K562 (cell line): ENCODE measurements around the gene C11orf65. TPM values are rescaled to one million over a fixed set of nuclear protein-coding genes. Genes with fewer than 3 reads are reported as not detected.
A peak's percentile ranks its signal among the peaks of the same experiment; 100 is the strongest.

Experiments
- ATAC-seq: fragments of 200-7000 bp; cut with Tn5 transposase; 3 replicates; pipeline ENCODE4 v1.9.1; 2020; ENCODE audit warnings: moderate library complexity
- BruUV-seq: library from RNA; stranded (reverse); fragments of 400-500 nt; replicated peaks from 2 replicates; lab custom pipeline; 2021; lab: Mats Ljungman, UMichigan
- CTCF ChIA-PET: fragments of 300-600 bp; formaldehyde crosslinking; extraction: SDS; loops from one replicate; lab custom pipeline; 2021; ENCODE audit warnings: low intra/inter-chr PET ratio; lab: Yijun Ruan, JAX
- POLR2A ChIA-PET: fragments of 300-600, 350-650 bp; sonication (Branson Sonifier 250); formaldehyde crosslinking; extraction: SDS; loops from one replicate; lab custom pipeline; 2021; ENCODE audit warnings: antibody characterized with exemption, inconsistent platforms; lab: Yijun Ruan, JAX
- DNase-seq, 4 experiments: peaks; one replicate each; pipeline versions ENCODE4 v3.0.0 to v3.0.0-alpha.2; 2011 to 2018; ENCODE audit warnings: low spot score in 3 of 4, mixed read lengths in 3 of 4; ENCODE audit errors: extremely low read depth in 1 of 4
- FAIRE-seq: peaks from 2 replicates; lab custom pipeline; 2011; peaks lifted over from hg19 to GRCh38; lab: Jason Lieb, UNC
- H2AFZ ChIP-seq: 2 replicates; pipeline ENCODE4 v1.6.0; 2011; ENCODE audit warnings: low read depth, low read length, control low read depth, inconsistent platforms
- H3K27ac ChIP-seq: fragments of 200-600 bp; 3 replicates; pipeline ENCODE4 v1.8.0; 2011; ENCODE audit warnings: low read depth, mild to moderate bottlenecking, control low read depth, inconsistent platforms, low read length, moderate library complexity, mixed read lengths; ENCODE audit errors: extremely low read depth
- H3K27me3 ChIP-seq, 2 experiments: fragments of 300-600 bp in 1 of 2; 2 replicates in 1 of 2; 3 replicates in 1 of 2; pipeline versions ENCODE4 v1.6.0 to v1.8.0; 2011; ENCODE audit warnings: inconsistent platforms in 2 of 2, low read length in 2 of 2, mild to moderate bottlenecking in 1 of 2, mixed read lengths in 1 of 2, moderate library complexity in 1 of 2; ENCODE audit not compliant: control insufficient read depth in 2 of 2, insufficient read depth in 2 of 2
- H3K36me3 ChIP-seq: fragments of 300-600 bp; 3 replicates; pipeline ENCODE4 v1.8.0; 2011; ENCODE audit warnings: mild to moderate bottlenecking, low read length, inconsistent platforms; ENCODE audit not compliant: control insufficient read depth, insufficient read depth
- H3K4me1 ChIP-seq, 2 experiments: fragments of 200-600 bp in 1 of 2; replicated peaks in 1 of 2; 2 replicates in 1 of 2; 3 replicates in 1 of 2; pipeline versions ENCODE4 v1.5.1 to v1.8.0; 2011; ENCODE audit warnings: inconsistent platforms in 2 of 2, low read length in 2 of 2, mild to moderate bottlenecking in 1 of 2, mixed read lengths in 1 of 2, moderate library complexity in 1 of 2; ENCODE audit not compliant: control insufficient read depth in 2 of 2, insufficient read depth in 2 of 2
- H3K4me2 ChIP-seq: 2 replicates; pipeline ENCODE4 v1.6.1; 2011; ENCODE audit warnings: low read length, control low read depth, inconsistent platforms, mixed read lengths; ENCODE audit not compliant: insufficient read depth
- H3K4me3 ChIP-seq: fragments of 200-600 bp; sonication (generic), shearing (Covaris generic); 2 replicates; pipeline ENCODE4 v1.5.1; 2016; ENCODE audit warnings: control low read depth, inconsistent platforms
- H3K79me2 ChIP-seq: fragments of 200-600 bp; 3 replicates; pipeline ENCODE4 v1.8.0; 2011; ENCODE audit warnings: low read length, inconsistent platforms; ENCODE audit not compliant: control insufficient read depth, insufficient read depth
- H3K9ac ChIP-seq, 2 experiments: 2 replicates each; pipeline versions ENCODE4 v1.6.0 to v1.6.1; 2011; ENCODE audit warnings: low read depth in 2 of 2, low read length in 2 of 2, control low read depth in 1 of 2, inconsistent platforms in 1 of 2, mild to moderate bottlenecking in 1 of 2, mixed read lengths in 1 of 2; ENCODE audit not compliant: insufficient read depth in 1 of 2
- H3K9me1 ChIP-seq: one replicate; pipeline ENCODE4 v1.6.0; 2011; ENCODE audit warnings: inconsistent platforms, mild to moderate bottlenecking, low read length, moderate library complexity; ENCODE audit not compliant: control insufficient read depth, insufficient read depth
- H3K9me3 ChIP-seq: replicated peaks from 2 replicates; pipeline ENCODE4 v1.5.1; 2011; ENCODE audit warnings: low read depth, low read length, inconsistent platforms; ENCODE audit not compliant: control insufficient read depth, insufficient read depth
- H4K20me1 ChIP-seq: replicated peaks from 2 replicates; pipeline ENCODE4 v1.6.1; 2011; ENCODE audit warnings: low read length, inconsistent platforms, mixed read lengths; ENCODE audit not compliant: control insufficient read depth, insufficient read depth
- DDX20 ChIP-seq: fragments of 450-650 bp; IDR thresholded peaks from 2 replicates; pipeline ENCODE4 v1.6.1; 2016; ENCODE audit warnings: missing genetic modification characterization, low read depth, mild to moderate bottlenecking, missing compliant biosample characterization, moderate library complexity
- MBD2 ChIP-seq: sonication (generic); IDR thresholded peaks from 2 replicates; pipeline ENCODE4 v1.6.1; 2016; ENCODE audit warnings: low read depth, borderline replicate concordance
- WGBS: fragments of 100-300 bp; shearing (Covaris generic); methylation state at CpG from one replicate; pipeline ENCODE4 v1.1.6; 2016; ENCODE audit warnings: low coverage, mixed read lengths; ENCODE audit not compliant: insufficient coverage; ENCODE audit errors: missing lambda C conversion rate; 5-methylcytosine and 5-hydroxymethylcytosine counted together
- in situ Hi-C: fragments of 300-500 bp; cut with MboI; formaldehyde crosslinking; loops from 4 replicates; pipeline ENCODE4 v1.15.0; 2018; ENCODE audit warnings: inconsistent platforms, mixed read lengths
- intact Hi-C: fragments of 100-400 bp; cut with micrococcal nuclease; formaldehyde crosslinking; loops from 2 replicates; pipeline ENCODE4 v1.14.2; 2022
- polyA plus RNA-seq, 8 experiments: library from polyadenylated mRNA; depleted of rRNA in 4 of 8; stranded (reverse) in 5 of 8; unstranded in 3 of 8; fragments of >200 nt; fragmentation: Nextera tagmentation in 2 of 8; fragmentation: Illumina TruSeq in 1 of 8; extraction: Ambion mirVana in 2 of 8; extraction: Trizol in 1 of 8; gene quantifications; 2 replicates each; pipeline versions ENCODE4 v1.2.1 to v1.2.3, GENCODE V29; 2011 to 2014; ENCODE audit warnings: inconsistent platforms in 1 of 8, missing spikeins in 1 of 8
- total RNA-seq, 7 experiments: library from RNA; depleted of rRNA in 6 of 7; stranded (reverse); fragments of >200 nt in 6 of 7; fragmentation: Illumina TruSeq in 2 of 7; extraction: Trizol in 2 of 7; gene quantifications; 2 replicates each; pipeline versions ENCODE4 v1.2.1 to v1.2.3, GENCODE V29; 2011 to 2021; ENCODE audit warnings: low replicate concordance in 1 of 7
- TF ChIP-seq, protein P1 (sequence below): fragments of 250-450 bp; sonication (Bioruptor Pico); IDR thresholded peaks from 2 replicates; pipeline ENCODE4 v1.4.0; 2020

The C11orf65 gene
- total and polyA plus RNA-seq, 9 of the 15 experiments (the other 6 are each of a cell fraction or from before 2014, with no cell fraction given): 1.0 to 2.1 (median 1.2) TPM

DNA sequence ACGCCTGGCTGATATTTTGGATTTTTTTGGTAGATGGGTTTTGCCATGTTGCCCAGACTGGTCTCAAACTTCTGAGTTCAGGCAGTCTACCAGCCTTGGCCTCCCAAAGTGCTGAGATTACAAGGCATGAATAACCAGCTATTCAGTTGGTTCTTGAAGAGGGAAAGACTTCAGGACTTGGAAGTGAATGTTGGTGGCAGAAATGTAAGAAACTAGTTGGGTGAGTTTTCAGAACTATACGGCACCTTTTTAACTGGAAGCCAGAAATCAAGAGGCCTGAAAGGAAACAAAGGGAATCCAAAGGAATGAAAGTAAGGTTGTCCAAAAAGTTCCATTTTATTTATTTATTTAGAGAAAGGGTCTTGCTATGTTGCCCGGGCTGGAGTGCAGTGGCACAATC, 28.0 kb upstream of the C11orf65 start:
- no peaks in the 10 kb centered on the region for H4K20me1 ChIP-seq
- no peaks in the 10 kb centered on the region for H3K9me3 ChIP-seq
- in situ Hi-C loops: no loop called here
- H3K27me3 ChIP-seq: no peaks in the 10 kb centered on the region
- no peak overlapping the region for H3K4me3 ChIP-seq
- intact Hi-C loops: loop anchor here (5.0 to 10.0 kb wide), 4 partner anchors 57 to 371 kb away; partner anchors contain the start of genes ACAT1 and EXPH5
- ChIA-PET POLR2A (no interaction called here), CTCF (no interaction called here)
- 94% methylated on average over 3 of the region's 3 CpGs for WGBS
- peaks cover 17 to 21% of the 10 kb centered on the region in 2 experiments for H3K4me1 ChIP-seq
- no peak overlapping the region for H3K27ac ChIP-seq
- TF ChIP-seq DDX20 (tag): no peak
- no peak for TF ChIP-seq MBD2
- TF ChIP-seq, protein P1, sequence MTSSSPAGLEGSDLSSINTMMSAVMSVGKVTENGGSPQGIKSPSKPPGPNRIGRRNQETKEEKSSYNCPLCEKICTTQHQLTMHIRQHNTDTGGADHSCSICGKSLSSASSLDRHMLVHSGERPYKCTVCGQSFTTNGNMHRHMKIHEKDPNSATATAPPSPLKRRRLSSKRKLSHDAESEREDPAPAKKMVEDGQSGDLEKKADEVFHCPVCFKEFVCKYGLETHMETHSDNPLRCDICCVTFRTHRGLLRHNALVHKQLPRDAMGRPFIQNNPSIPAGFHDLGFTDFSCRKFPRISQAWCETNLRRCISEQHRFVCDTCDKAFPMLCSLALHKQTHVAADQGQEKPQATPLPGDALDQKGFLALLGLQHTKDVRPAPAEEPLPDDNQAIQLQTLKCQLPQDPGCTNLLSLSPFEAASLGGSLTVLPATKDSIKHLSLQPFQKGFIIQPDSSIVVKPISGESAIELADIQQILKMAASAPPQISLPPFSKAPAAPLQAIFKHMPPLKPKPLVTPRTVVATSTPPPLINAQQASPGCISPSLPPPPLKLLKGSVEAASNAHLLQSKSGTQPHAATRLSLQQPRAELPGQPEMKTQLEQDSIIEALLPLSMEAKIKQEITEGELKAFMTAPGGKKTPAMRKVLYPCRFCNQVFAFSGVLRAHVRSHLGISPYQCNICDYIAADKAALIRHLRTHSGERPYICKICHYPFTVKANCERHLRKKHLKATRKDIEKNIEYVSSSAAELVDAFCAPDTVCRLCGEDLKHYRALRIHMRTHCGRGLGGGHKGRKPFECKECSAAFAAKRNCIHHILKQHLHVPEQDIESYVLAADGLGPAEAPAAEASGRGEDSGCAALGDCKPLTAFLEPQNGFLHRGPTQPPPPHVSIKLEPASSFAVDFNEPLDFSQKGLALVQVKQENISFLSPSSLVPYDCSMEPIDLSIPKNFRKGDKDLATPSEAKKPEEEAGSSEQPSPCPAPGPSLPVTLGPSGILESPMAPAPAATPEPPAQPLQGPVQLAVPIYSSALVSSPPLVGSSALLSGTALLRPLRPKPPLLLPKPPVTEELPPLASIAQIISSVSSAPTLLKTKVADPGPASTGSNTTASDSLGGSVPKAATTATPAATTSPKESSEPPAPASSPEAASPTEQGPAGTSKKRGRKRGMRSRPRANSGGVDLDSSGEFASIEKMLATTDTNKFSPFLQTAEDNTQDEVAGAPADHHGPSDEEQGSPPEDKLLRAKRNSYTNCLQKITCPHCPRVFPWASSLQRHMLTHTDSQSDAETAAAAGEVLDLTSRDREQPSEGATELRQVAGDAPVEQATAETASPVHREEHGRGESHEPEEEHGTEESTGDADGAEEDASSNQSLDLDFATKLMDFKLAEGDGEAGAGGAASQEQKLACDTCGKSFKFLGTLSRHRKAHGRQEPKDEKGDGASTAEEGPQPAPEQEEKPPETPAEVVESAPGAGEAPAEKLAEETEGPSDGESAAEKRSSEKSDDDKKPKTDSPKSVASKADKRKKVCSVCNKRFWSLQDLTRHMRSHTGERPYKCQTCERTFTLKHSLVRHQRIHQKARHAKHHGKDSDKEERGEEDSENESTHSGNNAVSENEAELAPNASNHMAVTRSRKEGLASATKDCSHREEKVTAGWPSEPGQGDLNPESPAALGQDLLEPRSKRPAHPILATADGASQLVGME (CRISPR knock-in tag): no peak
- H3K4me2 ChIP-seq: no peak overlapping the region
- DNase-seq (no peak), FAIRE-seq (no peak), ATAC-seq (no peak)
- BruUV-seq: no TSS peak
- peaks cover 3% of the 10 kb centered on the region; the same call in 1 of the 3 replicates for H3K36me3 ChIP-seq
- no peaks in the 10 kb centered on the region for H3K9me1 ChIP-seq
- peaks cover 38% of the 10 kb centered on the region for H3K79me2 ChIP-seq
- H2AFZ ChIP-seq: no peak overlapping the region
- peak overlapping the region in 1 of 2 experiments; percentile 46; a peak in 1 of 4 replicates for H3K9ac ChIP-seq
